A673 (cell line): ENCODE data around the gene SF3B5. TPM values are rescaled to one million over a fixed set of nuclear protein-coding genes. Genes with fewer than 3 reads are reported as not detected.

Source experiments
- BruUV-seq: library from RNA; stranded (reverse); fragments of 400-500 nt; replicated peaks from 2 replicates; lab custom pipeline; 2021; lab: Mats Ljungman, UMichigan
- CTCF ChIA-PET: fragments of 300-600 bp; sonication (Branson Sonifier 250); formaldehyde crosslinking; loops from one replicate; lab custom pipeline; 2022; ENCODE audit warnings: antibody characterized with exemption; lab: Charles Lee
- POLR2A ChIA-PET: fragments of 300-600 bp; sonication (Branson Sonifier 250); formaldehyde crosslinking; loops from one replicate; lab custom pipeline; 2022; ENCODE audit warnings: antibody characterized with exemption; ENCODE audit not compliant: low non-redundant PET; lab: Charles Lee
- DNase-seq: peaks from one replicate; pipeline ENCODE4 v3.0.0-alpha.2; 2015; ENCODE audit warnings: low spot score
- H3K27ac ChIP-seq: fragments of 200-600 bp; sonication (generic); 2 replicates; pipeline ENCODE4 v1.5.1; 2016; ENCODE audit warnings: mixed run types, low read depth, mild to moderate bottlenecking, mixed read lengths, antibody characterized with exemption, low read length; ENCODE audit not compliant: poor library complexity, severe bottlenecking
- H3K27me3 ChIP-seq: fragments of 200-600 bp; sonication (generic); replicated peaks from 2 replicates; pipeline ENCODE4 v1.6.1; 2017; ENCODE audit warnings: mixed run types, low read depth, mild to moderate bottlenecking, mixed read lengths, antibody characterized with exemption, low read length; ENCODE audit not compliant: insufficient read depth, poor library complexity
- H3K36me3 ChIP-seq: fragments of 200-600 bp; sonication (generic); 2 replicates; pipeline ENCODE4 v1.6.1; 2016; ENCODE audit warnings: mixed run types, mild to moderate bottlenecking, mixed read lengths, antibody characterized with exemption, low read length; ENCODE audit not compliant: insufficient read depth, poor library complexity, severe bottlenecking
- H3K4me1 ChIP-seq: fragments of 200-600 bp; sonication (generic); 2 replicates; pipeline ENCODE4 v1.6.1; 2017; ENCODE audit warnings: mixed run types, mild to moderate bottlenecking, mixed read lengths, antibody characterized with exemption, low read length; ENCODE audit not compliant: insufficient read depth, poor library complexity, severe bottlenecking
- H3K4me3 ChIP-seq: fragments of 200-600 bp; sonication (generic); 2 replicates; pipeline ENCODE4 v1.5.1; 2016; ENCODE audit warnings: low read depth, mixed run types, mild to moderate bottlenecking, mixed read lengths, low read length; ENCODE audit not compliant: poor library complexity, severe bottlenecking
- H3K9me3 ChIP-seq: fragments of 200-600 bp; sonication (generic); 2 replicates; pipeline ENCODE4 v1.6.1; 2016; ENCODE audit warnings: mixed run types, low read depth, mild to moderate bottlenecking, mixed read lengths, antibody characterized with exemption, low read length; ENCODE audit not compliant: poor library complexity, severe bottlenecking
- CTCF ChIP-seq: fragments of 300-800, 200-600 bp; sonication (generic); conservative IDR thresholded peaks from 2 replicates; pipeline ENCODE4 v1.5.1; 2017; ENCODE audit warnings: low read depth, mild to moderate bottlenecking, antibody characterized with exemption, low read length, moderate library complexity, mixed read lengths
- EZH2 ChIP-seq: fragments of 200-600 bp; sonication (generic); IDR thresholded peaks from 2 replicates; pipeline ENCODE4 v1.6.1; 2017; ENCODE audit warnings: borderline replicate concordance, low read depth, mild to moderate bottlenecking, mixed read lengths, antibody characterized with exemption, low read length; ENCODE audit not compliant: poor library complexity, severe bottlenecking
- intact Hi-C: fragments of 100-400 bp; cut with micrococcal nuclease; formaldehyde crosslinking; loops from one replicate; pipeline ENCODE4 v1.10.0; 2022; ENCODE audit not compliant: unreplicated experiment
- total RNA-seq: library from RNA; stranded (reverse); gene quantifications from 2 replicates; pipeline ENCODE4 v1.2.3, GENCODE V29; 2021

The SF3B5 gene
- total RNA-seq, 1 experiment from 2014 or later, result 135 TPM

DNA sequence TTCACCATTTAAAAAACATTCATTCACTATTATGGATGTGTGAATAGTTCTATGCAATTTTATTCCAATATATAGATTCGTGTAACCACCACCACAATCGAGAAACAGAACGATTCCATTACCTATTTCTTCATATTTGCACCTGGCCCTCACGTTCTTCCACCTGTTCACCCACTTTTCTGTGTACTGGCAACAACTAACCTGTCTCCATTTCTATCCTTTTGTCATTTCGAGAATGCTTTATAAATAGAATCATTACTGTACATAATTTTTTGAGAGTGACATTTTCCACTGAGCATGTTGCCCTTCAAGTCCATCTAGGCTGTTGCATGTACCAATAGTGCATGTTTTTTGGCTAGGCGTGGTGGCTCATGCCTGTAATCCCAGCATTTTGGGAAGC is 31.7 kb upstream of the SF3B5 start:
- Histone ChIP-seq H3K9me3 (no peaks in the 10 kb centered on the region), H3K27ac (no peak overlapping the region), H3K36me3 (no peaks in the 10 kb centered on the region), H3K4me3 (no peak overlapping the region), H3K27me3 (no peaks in the 10 kb centered on the region), H3K4me1 (no peaks in the 10 kb centered on the region)
- ChIA-PET CTCF (no interaction called here), POLR2A (no interaction called here)
- no peak for DNase-seq
- BruUV-seq, result no TSS peak
- intact Hi-C loops, result no loop called here
- no peak for TF ChIP-seq CTCF
- TF ChIP-seq EZH2, result no peak

DNA sequence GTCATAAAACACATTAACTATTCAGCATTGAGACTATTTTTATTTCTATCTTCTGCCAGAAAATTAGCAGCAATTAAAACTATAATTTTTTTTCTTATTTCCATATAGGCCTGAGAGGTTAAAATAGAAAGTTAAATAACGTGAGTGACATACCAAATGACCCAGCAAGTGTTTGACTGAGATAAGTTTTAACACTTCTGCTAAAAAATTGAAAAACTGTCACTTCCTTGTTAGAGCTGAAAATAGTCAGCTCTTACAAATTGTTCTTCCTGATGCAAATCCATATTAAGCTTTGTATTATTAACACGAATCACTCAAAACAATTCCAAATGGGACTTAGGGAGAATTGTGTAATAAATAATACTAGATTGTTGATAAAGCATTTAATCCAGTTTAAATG is 28.5 kb upstream of the SF3B5 start:
- Histone ChIP-seq H3K27me3 (no peaks in the 10 kb centered on the region), H3K36me3 (no peaks in the 10 kb centered on the region), H3K4me3 (no peak overlapping the region), H3K27ac (no peak overlapping the region), H3K4me1 (no peaks in the 10 kb centered on the region), H3K9me3 (no peaks in the 10 kb centered on the region)
- ChIA-PET POLR2A (no interaction called here), CTCF (no interaction called here)
- intact Hi-C loops, result no loop called here
- no TSS peak for BruUV-seq
- DNase-seq, result no peak
- TF ChIP-seq EZH2 (no peak), CTCF (no peak)

GRCh38 chr6:144123421-144123820 is 28.0 kb upstream of the SF3B5 start:
- H3K4me3 ChIP-seq, result no peak overlapping the region
- TF ChIP-seq CTCF (no peak), EZH2 (no peak)
- intact Hi-C loops, result no loop called here
- H3K36me3 ChIP-seq, result no peaks in the 10 kb centered on the region
- ChIA-PET CTCF (no interaction called here), POLR2A (no interaction called here)
- no peak overlapping the region for H3K27ac ChIP-seq
- BruUV-seq, result no TSS peak
- no peaks in the 10 kb centered on the region for H3K4me1 ChIP-seq
- no peak for DNase-seq
- no peaks in the 10 kb centered on the region for H3K9me3 ChIP-seq
- H3K27me3 ChIP-seq, result no peaks in the 10 kb centered on the region
